ENCODE measurements around the gene SESN1.

The SESN1 gene

DNA sequence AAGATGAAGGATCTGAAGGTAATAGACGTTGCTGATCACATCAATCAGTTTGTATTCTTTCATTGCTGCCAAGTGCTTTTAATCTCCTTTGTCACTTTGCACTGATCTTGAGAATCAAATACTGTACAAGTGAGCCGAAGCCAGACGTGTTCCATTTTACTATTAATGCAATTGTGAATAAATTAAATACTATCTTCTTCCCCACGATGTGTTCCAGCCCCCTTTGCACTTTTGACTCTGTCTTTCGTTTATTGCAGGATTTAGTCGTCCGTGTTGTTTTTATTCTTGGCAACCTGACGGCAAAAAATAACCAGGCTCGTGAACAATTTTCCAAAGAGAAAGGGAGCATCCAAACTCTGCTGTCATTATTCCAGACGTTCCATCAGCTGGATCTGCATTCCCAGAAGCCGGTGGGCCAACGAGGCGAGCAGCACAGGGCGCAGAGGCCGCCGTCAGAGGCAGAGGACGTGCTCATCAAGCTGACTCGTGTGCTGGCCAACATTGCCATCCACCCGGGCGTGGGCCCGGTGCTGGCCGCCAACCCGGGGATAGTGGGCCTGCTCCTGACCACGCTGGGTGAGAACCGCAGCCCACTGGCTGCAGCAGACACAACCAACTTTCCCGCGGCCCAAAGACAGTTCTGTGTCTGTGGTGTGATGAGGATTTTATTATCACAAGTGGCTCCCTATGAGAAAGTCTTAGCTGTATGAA lies 141.7 kb downstream of the SESN1 start:
- H3K27ac ChIP-seq: no peak overlapping the region
- TF ChIP-seq ZFX (IDR thresholded peaks at IDR 0.05; ENCODE audit: borderline replicate concordance): no peak
- TF ChIP-seq CTCF (IDR thresholded peaks at IDR 0.05): no peak

DNA sequence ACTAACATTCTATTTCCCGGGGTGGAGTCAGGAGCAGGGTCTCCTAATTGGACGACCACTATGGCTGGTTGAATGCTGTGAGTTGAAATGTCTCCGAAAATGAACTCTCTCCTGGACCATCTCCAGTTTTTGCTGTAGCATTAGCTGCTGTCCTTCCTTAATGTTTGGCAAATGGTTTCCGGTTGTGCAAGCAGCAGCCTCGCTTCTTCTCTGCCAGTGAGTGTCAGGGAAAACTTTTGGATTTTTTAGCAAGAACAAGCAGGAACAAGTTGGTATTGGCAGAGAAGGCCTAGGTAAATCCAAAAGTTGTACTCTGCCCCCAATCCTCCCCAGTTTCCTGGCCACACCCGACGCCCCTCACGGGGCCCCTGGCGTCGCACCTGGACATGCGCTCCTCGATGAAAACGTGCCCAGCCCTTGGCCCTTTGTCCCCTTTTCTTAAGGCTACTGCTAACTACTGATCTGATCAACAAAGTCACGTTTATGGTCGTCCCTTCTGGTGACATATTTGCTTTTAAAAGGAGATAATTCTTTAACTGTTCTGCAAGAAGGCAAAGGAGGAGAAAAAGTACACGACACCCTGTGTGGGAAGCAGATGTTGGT lies 143.2 kb downstream of the SESN1 start:
- H3K27ac ChIP-seq: no peak overlapping the region
- TF ChIP-seq ZFX (IDR thresholded peaks at IDR 0.05; ENCODE audit: borderline replicate concordance) (no peak), CTCF (IDR thresholded peaks at IDR 0.05) (no peak)

DNA sequence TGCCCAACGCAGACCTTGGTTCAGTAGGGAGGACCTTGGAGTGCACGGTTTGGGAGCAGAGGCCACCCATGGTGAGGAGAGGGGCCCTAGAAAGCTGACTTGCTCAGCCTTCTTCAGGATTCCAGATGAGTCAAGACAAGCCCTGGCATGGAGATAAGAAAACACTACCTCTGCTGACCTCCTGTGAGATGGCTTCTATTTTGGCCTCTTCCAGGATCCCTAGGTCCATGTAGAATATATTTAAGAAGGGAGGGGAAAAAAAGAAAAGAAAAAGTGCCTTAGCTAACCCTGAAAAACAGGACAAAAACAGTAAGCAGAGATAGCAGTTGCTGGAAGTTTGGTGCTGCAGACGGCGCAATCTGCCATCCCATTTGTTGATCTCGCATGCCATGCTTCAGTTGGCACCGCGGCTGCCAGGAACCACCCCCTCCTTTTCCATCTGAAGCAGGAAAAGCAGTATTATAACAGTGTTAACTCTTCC lies 146.4 kb downstream of the SESN1 start:
- TF ChIP-seq CTCF (IDR thresholded peaks at IDR 0.05) (no peak), ZFX (IDR thresholded peaks at IDR 0.05; ENCODE audit: borderline replicate concordance) (no peak)
- H3K27ac ChIP-seq: no peak overlapping the region

- TF ChIP-seq CTCF (IDR thresholded peaks at IDR 0.05): no peak
- TF ChIP-seq ZFX (IDR thresholded peaks at IDR 0.05; ENCODE audit: borderline replicate concordance): no peak
- no peak overlapping the region for H3K27ac ChIP-seq
Measured at GRCh38 chr6:108947114-108947854, 147.4 kb downstream of the SESN1 start.

- no peak for TF ChIP-seq CTCF (IDR thresholded peaks at IDR 0.05)
- no peak for TF ChIP-seq ZFX (IDR thresholded peaks at IDR 0.05; ENCODE audit: borderline replicate concordance)
- no peak overlapping the region for H3K27ac ChIP-seq
Measured at GRCh38 chr6:108946695-108947094, 148.0 kb downstream of the SESN1 start.

DNA sequence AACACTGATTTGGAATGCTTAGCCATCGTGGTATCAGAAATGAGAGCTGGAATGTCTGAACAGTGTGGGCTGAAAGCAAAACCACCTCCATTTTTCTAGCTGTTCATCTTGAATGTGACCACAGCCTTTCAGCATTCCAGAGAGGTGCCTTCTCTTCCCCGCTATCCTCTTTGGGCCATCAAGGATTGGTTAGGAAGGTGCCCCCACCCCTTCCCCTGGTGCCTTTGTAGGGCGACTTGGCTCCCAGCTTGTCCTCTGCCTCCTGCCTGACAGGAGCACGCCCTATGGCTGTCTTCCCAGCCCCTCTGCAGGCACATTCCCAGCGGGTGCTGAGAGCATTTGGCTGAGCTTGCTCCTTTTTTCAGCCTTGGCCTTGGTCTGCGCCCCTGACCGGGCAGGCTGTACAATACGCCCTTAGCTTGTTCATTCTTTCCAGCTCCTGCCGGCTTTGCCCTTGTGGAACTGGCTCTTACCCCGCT lies 148.9 kb downstream of the SESN1 start:
- TF ChIP-seq ZFX (IDR thresholded peaks at IDR 0.05; ENCODE audit: borderline replicate concordance) (no peak), CTCF (IDR thresholded peaks at IDR 0.05) (no peak)
- no peak overlapping the region for H3K27ac ChIP-seq
